WTC11 (cell line): ENCODE results near the gene CLTB. TPM values are rescaled to one million over a fixed set of nuclear protein-coding genes. Genes with fewer than 3 reads are reported as not detected.

Experiments used
- ATAC-seq: fragments of 200-7000 bp; cut with Tn5 transposase; 2 replicates; pipeline ENCODE4 v1.10.0; 2021; ENCODE audit warnings: mild to moderate bottlenecking, moderate library complexity
- CTCF ChIA-PET: fragments of 300-600 bp; sonication (Branson Sonifier 250); formaldehyde crosslinking; loops from one replicate; lab custom pipeline; 2021; ENCODE audit warnings: antibody characterized with exemption; lab: Charles Lee
- POLR2A ChIA-PET: fragments of 350-600 bp; sonication (Branson Sonifier 250); formaldehyde crosslinking; loops from one replicate; lab custom pipeline; 2021; ENCODE audit warnings: antibody characterized with exemption; lab: Charles Lee
- DNase-seq: peaks from one replicate; pipeline ENCODE4 v3.0.0; 2021; ENCODE audit warnings: low spot score
- H3K27ac Mint-ChIP-seq: 2 replicates; pipeline ENCODE4 v1.8.0; 2021; ENCODE audit warnings: mixed read lengths
- H3K27me3 Mint-ChIP-seq: 2 replicates; pipeline ENCODE4 v1.8.0; 2021; ENCODE audit warnings: low read depth, mild to moderate bottlenecking, moderate library complexity, mixed read lengths
- H3K36me3 Mint-ChIP-seq: 2 replicates; pipeline ENCODE4 v1.8.0; 2021; ENCODE audit warnings: mixed read lengths
- H3K4me1 Mint-ChIP-seq: 2 replicates; pipeline ENCODE4 v1.8.0; 2022; ENCODE audit warnings: mixed read lengths
- H3K4me3 Mint-ChIP-seq: 2 replicates; pipeline ENCODE4 v1.8.0; 2021; ENCODE audit warnings: mild to moderate bottlenecking, moderate library complexity, mixed read lengths
- H3K9me3 Mint-ChIP-seq: 2 replicates; pipeline ENCODE4 v1.8.0; 2021; ENCODE audit warnings: mixed read lengths
- ATF2 ChIP-seq: sonication (generic); formaldehyde crosslinking; IDR thresholded peaks from 2 replicates; pipeline ENCODE4 v1.8.1; 2022; ENCODE audit warnings: low read depth, missing genetic modification reagents, borderline replicate concordance
- CREB1 ChIP-seq: sonication (generic); formaldehyde crosslinking; IDR thresholded peaks from 2 replicates; pipeline ENCODE4 v1.8.0; 2023; ENCODE audit warnings: mild to moderate bottlenecking, missing genetic modification reagents
- E2F1 ChIP-seq: sonication (generic); formaldehyde crosslinking; IDR thresholded peaks from 2 replicates; pipeline ENCODE4 v1.8.0; 2022; ENCODE audit warnings: mild to moderate bottlenecking, missing genetic modification reagents
- ELF4 ChIP-seq: sonication (generic); formaldehyde crosslinking; IDR thresholded peaks from 2 replicates; pipeline ENCODE4 v1.8.1; 2022; ENCODE audit warnings: low read depth, mild to moderate bottlenecking, moderate library complexity, missing genetic modification reagents
- GRHL2 ChIP-seq: fragments of 250-450 bp; sonication (Bioruptor Pico); IDR thresholded peaks from 2 replicates; pipeline ENCODE4 v1.8.0; 2022; ENCODE audit warnings: mild to moderate bottlenecking, moderate library complexity; ENCODE audit not compliant: insufficient replicate concordance, severe bottlenecking
- HMGA2 ChIP-seq: fragments of 250-450 bp; sonication (Bioruptor Pico); IDR thresholded peaks from 2 replicates; pipeline ENCODE4 v1.4.0; 2021; ENCODE audit warnings: mild to moderate bottlenecking, moderate library complexity
- JAZF1 ChIP-seq: fragments of 250-450 bp; sonication (Bioruptor Pico); IDR thresholded peaks from 2 replicates; pipeline ENCODE4 v1.9.0; 2021; ENCODE audit warnings: moderate library complexity, mild to moderate bottlenecking, inconsistent platforms
- MAX ChIP-seq: sonication (generic); formaldehyde crosslinking; IDR thresholded peaks from 2 replicates; pipeline ENCODE4 v1.8.0; 2022; ENCODE audit warnings: mild to moderate bottlenecking, missing genetic modification reagents
- MYBL2 ChIP-seq: sonication (generic); formaldehyde crosslinking; IDR thresholded peaks from 2 replicates; pipeline ENCODE4 v1.8.1; 2023; ENCODE audit warnings: mild to moderate bottlenecking, moderate library complexity, missing genetic modification reagents
- NFYB ChIP-seq: sonication (generic); formaldehyde crosslinking; conservative IDR thresholded peaks from 2 replicates; pipeline ENCODE4 v1.8.0; 2022; ENCODE audit warnings: low read depth, missing genetic modification reagents
- NR3C1 ChIP-seq: sonication (generic); formaldehyde crosslinking; conservative IDR thresholded peaks from 2 replicates; pipeline ENCODE4 v1.8.1; 2023; ENCODE audit warnings: low read depth, mild to moderate bottlenecking, missing genetic modification reagents
- RELA ChIP-seq: sonication (generic); formaldehyde crosslinking; IDR thresholded peaks from 2 replicates; pipeline ENCODE4 v1.8.1; 2022; ENCODE audit warnings: missing genetic modification reagents, mild to moderate bottlenecking, borderline replicate concordance
- SP1 ChIP-seq: sonication (generic); formaldehyde crosslinking; conservative IDR thresholded peaks from 2 replicates; pipeline ENCODE4 v1.8.1; 2022; ENCODE audit warnings: missing genetic modification reagents
- TCF7 ChIP-seq: sonication (generic); formaldehyde crosslinking; IDR thresholded peaks from 2 replicates; pipeline ENCODE4 v1.8.0; 2022; ENCODE audit warnings: mild to moderate bottlenecking, low read depth, missing genetic modification reagents, moderate library complexity
- TP53 ChIP-seq: sonication (generic); formaldehyde crosslinking; IDR thresholded peaks from 2 replicates; pipeline ENCODE4 v1.8.1; 2023; ENCODE audit warnings: mild to moderate bottlenecking, missing genetic modification reagents
- ZMAT4 ChIP-seq: fragments of 250-450 bp; sonication (Bioruptor Pico); IDR thresholded peaks from 2 replicates; pipeline ENCODE4 v1.9.0; 2021; ENCODE audit warnings: mild to moderate bottlenecking
- ZNF121 ChIP-seq: sonication (generic); formaldehyde crosslinking; IDR thresholded peaks from 2 replicates; pipeline ENCODE4 v1.8.0; 2023; ENCODE audit warnings: missing genetic modification reagents
- ZNF138 ChIP-seq: sonication (generic); formaldehyde crosslinking; conservative IDR thresholded peaks from 2 replicates; pipeline ENCODE4 v1.8.1; 2022; ENCODE audit warnings: mild to moderate bottlenecking, moderate library complexity, missing genetic modification reagents
- ZNF219 ChIP-seq: sonication (generic); formaldehyde crosslinking; IDR thresholded peaks from 2 replicates; pipeline ENCODE4 v1.8.0; 2023; ENCODE audit warnings: missing genetic modification reagents, mild to moderate bottlenecking, borderline replicate concordance
- ZNF281 ChIP-seq: sonication (generic); formaldehyde crosslinking; IDR thresholded peaks from 2 replicates; pipeline ENCODE4 v1.8.0; 2023; ENCODE audit warnings: mild to moderate bottlenecking, missing genetic modification reagents
- ZNF396 ChIP-seq: fragments of 250-450 bp; sonication (Bioruptor Pico); IDR thresholded peaks from 2 replicates; pipeline ENCODE4 v1.8.0; 2021; ENCODE audit warnings: mild to moderate bottlenecking, moderate library complexity, borderline replicate concordance
- ZNF416 ChIP-seq: fragments of 250-450 bp; sonication (Bioruptor Pico); IDR thresholded peaks from 2 replicates; pipeline ENCODE4 v1.9.0; 2021; ENCODE audit warnings: mild to moderate bottlenecking, inconsistent platforms
- ZNF423 ChIP-seq: fragments of 250-450 bp; sonication (Bioruptor Pico); IDR thresholded peaks from 2 replicates; pipeline ENCODE4 v2.1.2; 2022; ENCODE audit warnings: mild to moderate bottlenecking, moderate library complexity
- total RNA-seq: library from RNA; stranded (reverse); gene quantifications from 3 replicates; pipeline ENCODE4 v1.2.3, GENCODE V29; 2021

CLTB gene
- total RNA-seq, 1 experiment from 2014 or later = 33.8 TPM

- Mint-ChIP-seq H3K36me3 (peaks cover 53% of the 10 kb centered on the region), H3K4me3 (no peak overlapping the region), H3K27me3 (no peaks in the 10 kb centered on the region), H3K4me1 (peaks cover 3% of the 10 kb centered on the region; the same call in 1 of the 2 replicates), H3K9me3 (no peaks in the 10 kb centered on the region), H3K27ac (no peak overlapping the region)
- ChIA-PET CTCF (no interaction called here), POLR2A (no interaction called here)
- DNase-seq (no peak), ATAC-seq (no peak)
- TF ChIP-seq MYBL2 (no peak), TCF7 (no peak), ZNF121 (no peak), NFYB (CRISPR knock-in tag) (no peak), SP1 (no peak), HMGA2 (CRISPR knock-in tag) (no peak), MAX (CRISPR knock-in tag) (no peak), CREB1 (CRISPR knock-in tag) (no peak), RELA (no peak), E2F1 (CRISPR knock-in tag) (no peak)
Observed at GRCh38 chr5:176381423-176381822, 34.9 kb downstream of the CLTB start.

GRCh38 chr5:176379881-176380280 lies 36.5 kb downstream of the CLTB start:
- H3K4me1 Mint-ChIP-seq = no peaks in the 10 kb centered on the region
- ChIA-PET CTCF (no interaction called here), POLR2A (interaction anchor here (0.6 kb wide), 1 partner anchor 13 kb away, joined by 5 read pairs; no protein-coding TSS in a partner anchor)
- no peak for DNase-seq
- H3K27me3 Mint-ChIP-seq = no peaks in the 10 kb centered on the region
- TF ChIP-seq MYBL2 = no peak
- TF ChIP-seq GRHL2 = no peak
- no peak for TF ChIP-seq TP53 (CRISPR knock-in tag)
- no peak for TF ChIP-seq ZMAT4 (CRISPR knock-in tag)
- TF ChIP-seq ELF4 (CRISPR knock-in tag) = no peak
- no peak for TF ChIP-seq ZNF396 (CRISPR knock-in tag)
- no peak overlapping the region for H3K27ac Mint-ChIP-seq
- no peak for ATAC-seq
- no peak overlapping the region for H3K4me3 Mint-ChIP-seq
- H3K36me3 Mint-ChIP-seq = peaks cover 40% of the 10 kb centered on the region
- no peaks in the 10 kb centered on the region for H3K9me3 Mint-ChIP-seq

- Mint-ChIP-seq H3K36me3 (no peaks in the 10 kb centered on the region), H3K4me3 (no peak overlapping the region), H3K27ac (no peak overlapping the region), H3K27me3 (no peaks in the 10 kb centered on the region), H3K4me1 (no peaks in the 10 kb centered on the region), H3K9me3 (no peaks in the 10 kb centered on the region)
- TF ChIP-seq NR3C1 (CRISPR knock-in tag) = no peak
- TF ChIP-seq JAZF1 (CRISPR knock-in tag) = no peak
- TF ChIP-seq ZNF281 (CRISPR knock-in tag) = no peak
- TF ChIP-seq ZNF416 (CRISPR knock-in tag) = no peak
- no peak for TF ChIP-seq ZNF138 (CRISPR knock-in tag)
- no peak for TF ChIP-seq ZNF219 (CRISPR knock-in tag)
- TF ChIP-seq ATF2 (CRISPR knock-in tag) = no peak
- TF ChIP-seq ZNF423 (CRISPR knock-in tag) = no peak
- no peak for ATAC-seq
- DNase-seq = no peak
- POLR2A ChIA-PET = no interaction called here
- CTCF ChIA-PET = interaction anchor here (0.9 kb wide), 1 partner anchor 88 kb away, joined by 3 read pairs; no protein-coding TSS in a partner anchor
Observed at GRCh38 chr5:176373100-176373818, 43.1 kb downstream of the CLTB start.
